ENCODE results near the gene EMX2.

GRCh38 chr10:117562220-117562619 is 19.7 kb downstream of the EMX2 start:
- no peak for TF ChIP-seq CTCF (conservative IDR thresholded peaks at IDR 0.05 in 1 of 2, IDR thresholded peaks at IDR 0.05 in 1 of 2; ENCODE audit: extremely low read depth in 1 of 2, insufficient read depth in 1 of 2, low read depth in 1 of 2, low read length in 2 of 2)
- no peak for TF ChIP-seq EZH2 (IDR thresholded peaks at IDR 0.05; ENCODE audit: borderline replicate concordance, low read length)
